GM19468 (cell line): ENCODE results near the gene DHX57.
A peak's percentile ranks its signal among the peaks of the same experiment; 100 is the strongest.
"Not testable (repeated sequence)": the region's sequence is repeated elsewhere in the genome, so short reads cannot be mapped to it uniquely, and the experiment has no call there.

Source experiments
- ATAC-seq: cut with Tn5 transposase; IDR thresholded peaks from one replicate; pipeline ENCODE4 v1.9.1; 2021; ENCODE audit warnings: mild to moderate bottlenecking, moderate library complexity, moderate number of reproducible peaks; ENCODE audit not compliant: unreplicated experiment; ENCODE audit errors: extremely low read depth

DHX57 gene

GRCh38 chr2:38875227-38875575, 533 bp downstream of the DHX57 start:
- ATAC-seq = no peak

- no peak for ATAC-seq
Measured at GRCh38 chr2:38873763-38874162, 2.0 kb downstream of the DHX57 start.

- ATAC-seq = no peak
Measured at GRCh38 chr2:38871432-38871831, 4.3 kb downstream of the DHX57 start.

GRCh38 chr2:38866773-38867443, 8.8 kb downstream of the DHX57 start:
- no peak for ATAC-seq

- ATAC-seq = no peak
Measured at GRCh38 chr2:38863061-38863695, 12.6 kb downstream of the DHX57 start.

GRCh38 chr2:38862476-38862875, 13.3 kb downstream of the DHX57 start:
- ATAC-seq = no peak

- no peak for ATAC-seq
Measured at GRCh38 chr2:38856165-38856564, 19.6 kb downstream of the DHX57 start.

GRCh38 chr2:38850045-38850444, 25.7 kb downstream of the DHX57 start:
- peak; percentile 75 for ATAC-seq

GRCh38 chr2:38836791-38837190, 38.9 kb downstream of the DHX57 start:
- no peak for ATAC-seq

GRCh38 chr2:38835990-38836389, 39.7 kb downstream of the DHX57 start:
- no peak for ATAC-seq

- no peak for ATAC-seq
Measured at GRCh38 chr2:38835015-38835601, 40.6 kb downstream of the DHX57 start.

GRCh38 chr2:38830526-38831159, 45.1 kb downstream of the DHX57 start:
- no peak for ATAC-seq

GRCh38 chr2:38829971-38830370, 45.8 kb downstream of the DHX57 start:
- no peak for ATAC-seq

- no peak for ATAC-seq
Measured at GRCh38 chr2:38828460-38828859, 47.3 kb downstream of the DHX57 start.

GRCh38 chr2:38827539-38828145, 48.1 kb downstream of the DHX57 start:
- not testable (repeated sequence) for ATAC-seq

- ATAC-seq = no peak
Measured at GRCh38 chr2:38825956-38826355, 49.8 kb downstream of the DHX57 start.

GRCh38 chr2:38824906-38825305, 50.8 kb downstream of the DHX57 start:
- no peak for ATAC-seq

GRCh38 chr2:38823386-38823785, 52.3 kb downstream of the DHX57 start:
- ATAC-seq = no peak

- ATAC-seq = no peak
Measured at GRCh38 chr2:38818565-38818964, 57.2 kb downstream of the DHX57 start.

GRCh38 chr2:38815936-38816335, 59.8 kb downstream of the DHX57 start:
- ATAC-seq = no peak

GRCh38 chr2:38810488-38810887, 65.2 kb downstream of the DHX57 start:
- ATAC-seq = no peak
